H1 (cell line): ENCODE results near the gene ASCC2. TPM values are rescaled to one million over a fixed set of nuclear protein-coding genes. Genes with fewer than 3 reads are reported as not detected.

Source experiments
- CTCF ChIA-PET: fragments of 300-600 bp; sonication (Branson Sonifier 250); formaldehyde crosslinking; loops from one replicate; lab custom pipeline; 2021; ENCODE audit not compliant: partially characterized antibody; lab: Charles Lee
- POLR2A ChIA-PET: fragments of 300-600 bp; sonication (Branson Sonifier 250); formaldehyde crosslinking; loops from one replicate; lab custom pipeline; 2021; ENCODE audit warnings: inconsistent platforms; ENCODE audit not compliant: partially characterized antibody; lab: Charles Lee
- DNase-seq, 2 experiments: peaks; one replicate each; pipeline versions ENCODE4 v3.0.0 to v3.0.0-alpha.2; 2010 to 2022; ENCODE audit warnings: low spot score in 2 of 2, low read depth in 1 of 2, mixed read lengths in 1 of 2
- FAIRE-seq: peaks from 2 replicates; lab custom pipeline; 2011; peaks lifted over from hg19 to GRCh38; lab: Jason Lieb, UNC
- H2AFZ ChIP-seq: 2 replicates; pipeline ENCODE4 v1.8.1; 2012; ENCODE audit warnings: low read length, inconsistent platforms
- H2AK5ac ChIP-seq: 2 replicates; pipeline ENCODE4 v1.6.1; 2013; ENCODE audit warnings: low read depth, low read length
- H2BK120ac ChIP-seq: replicated peaks from 2 replicates; pipeline ENCODE3; 2013; ENCODE audit warnings: low read depth, low read length, inconsistent platforms
- H2BK12ac ChIP-seq: 2 replicates; pipeline ENCODE4 v1.6.1; 2013; ENCODE audit warnings: low read depth, low read length
- H2BK15ac ChIP-seq: 2 replicates; pipeline ENCODE4 v1.6.1; 2013; ENCODE audit warnings: low read length
- H2BK20ac ChIP-seq: 2 replicates; pipeline ENCODE4 v1.6.1; 2013; ENCODE audit warnings: low read length
- H2BK5ac ChIP-seq: 2 replicates; pipeline ENCODE4 v1.6.1; 2013; ENCODE audit warnings: low read depth, low read length
- H3K14ac ChIP-seq: 2 replicates; pipeline ENCODE4 v1.6.1; 2013; ENCODE audit warnings: inconsistent platforms; ENCODE audit not compliant: insufficient read length
- H3K18ac ChIP-seq: 2 replicates; pipeline ENCODE4 v1.6.1; 2013; ENCODE audit warnings: low read length; ENCODE audit errors: extremely low read depth
- H3K23ac ChIP-seq: 2 replicates; pipeline ENCODE4 v1.6.1; 2013; ENCODE audit warnings: inconsistent platforms; ENCODE audit not compliant: insufficient read length
- H3K23me2 ChIP-seq: 2 replicates; pipeline ENCODE4 v1.6.1; 2013; ENCODE audit warnings: low read depth, low read length
- H3K27ac ChIP-seq: 2 replicates; pipeline ENCODE4 v1.6.1; 2011; ENCODE audit warnings: low read depth, low read length, inconsistent platforms
- H3K27me3 ChIP-seq, 4 experiments: replicated peaks in 1 of 4; 1 replicate in 1 of 4; 2 replicates in 3 of 4; pipeline versions ENCODE4 v1.6.1 to v1.8.1; 2011 to 2013; ENCODE audit warnings: low read length in 3 of 4, mild to moderate bottlenecking in 3 of 4, inconsistent platforms in 2 of 4, mixed read lengths in 2 of 4, moderate library complexity in 1 of 4; ENCODE audit not compliant: control insufficient read depth in 3 of 4, insufficient read depth in 3 of 4; ENCODE audit errors: extremely low read depth in 1 of 4
- H3K36me3 ChIP-seq, 4 experiments: 2 replicates each; pipeline versions ENCODE4 v1.6.1 to v1.8.1; 2011 to 2013; ENCODE audit warnings: mild to moderate bottlenecking in 4 of 4, low read length in 3 of 4, moderate library complexity in 2 of 4, control low read depth in 1 of 4, inconsistent platforms in 1 of 4; ENCODE audit not compliant: insufficient read depth in 4 of 4, control insufficient read depth in 2 of 4
- H3K4ac ChIP-seq: replicated peaks from 2 replicates; pipeline ENCODE3; 2013; ENCODE audit warnings: low read length, low read depth, mixed read lengths, inconsistent platforms; ENCODE audit not compliant: insufficient read length
- H3K4me1 ChIP-seq, 4 experiments: replicated peaks in 1 of 4; 1 replicate in 1 of 4; 2 replicates in 3 of 4; pipeline versions ENCODE4 v1.6.1 to v1.8.1; 2011 to 2013; ENCODE audit warnings: low read length in 3 of 4, inconsistent platforms in 2 of 4, mixed read lengths in 1 of 4; ENCODE audit not compliant: insufficient read depth in 4 of 4, control insufficient read depth in 3 of 4
- H3K4me2 ChIP-seq, 2 experiments: 2 replicates each; pipeline versions ENCODE4 v1.6.1 to v1.8.1; 2011 to 2013; ENCODE audit warnings: low read depth in 2 of 2, low read length in 2 of 2, control low read depth in 1 of 2, inconsistent platforms in 1 of 2, mild to moderate bottlenecking in 1 of 2; ENCODE audit not compliant: insufficient read depth in 1 of 2
- H3K4me3 ChIP-seq, 4 experiments: fragments of 200-600, 300-600 bp in 1 of 4; sonication (generic), shearing (Covaris generic), sonication (Bioruptor Twin) in 1 of 4; 2 replicates each; pipeline versions ENCODE4 v1.5.1 to v1.8.1; 2011 to 2016; ENCODE audit warnings: low read length in 4 of 4, low read depth in 3 of 4, control low read depth in 2 of 4, inconsistent platforms in 2 of 4, mild to moderate bottlenecking in 2 of 4, mixed read lengths in 1 of 4, moderate library complexity in 1 of 4; ENCODE audit not compliant: insufficient read depth in 2 of 4; ENCODE audit errors: extremely low read depth in 1 of 4
- H3K56ac ChIP-seq: replicated peaks from 2 replicates; pipeline ENCODE3; 2013; ENCODE audit warnings: low read depth, mild to moderate bottlenecking, mixed read lengths, low read length, inconsistent platforms; ENCODE audit not compliant: insufficient read length
- H3K79me1 ChIP-seq: 2 replicates; pipeline ENCODE4 v1.6.1; 2013; ENCODE audit warnings: low read depth, low read length, control low read depth
- H3K79me2 ChIP-seq, 2 experiments: 2 replicates each; pipeline versions ENCODE4 v1.6.1 to v1.8.1; 2012 to 2013; ENCODE audit warnings: low read length in 2 of 2, mild to moderate bottlenecking in 2 of 2, inconsistent platforms in 1 of 2; ENCODE audit not compliant: insufficient read depth in 2 of 2, control insufficient read depth in 1 of 2
- H3K9ac ChIP-seq, 4 experiments: replicated peaks in 1 of 4; 1 replicate in 1 of 4; 2 replicates in 3 of 4; pipeline versions ENCODE4 v1.6.1 to v1.8.1; 2011 to 2013; ENCODE audit warnings: low read depth in 3 of 4, low read length in 3 of 4, control low read depth in 2 of 4, mild to moderate bottlenecking in 2 of 4, moderate library complexity in 2 of 4, inconsistent platforms in 1 of 4; ENCODE audit errors: extremely low read depth in 1 of 4
- H3K9me3 ChIP-seq, 2 experiments: 2 replicates each; pipeline versions ENCODE4 v1.6.1 to v1.8.1; 2012 to 2013; ENCODE audit warnings: mild to moderate bottlenecking in 2 of 2, moderate library complexity in 2 of 2, control low read depth in 1 of 2, inconsistent platforms in 1 of 2, low read depth in 1 of 2, low read length in 1 of 2, mixed read lengths in 1 of 2; ENCODE audit not compliant: insufficient read depth in 2 of 2
- H4K20me1 ChIP-seq, 2 experiments: replicated peaks in 1 of 2; 2 replicates each; pipeline versions ENCODE3 to v1.8.1; 2011 to 2013; ENCODE audit warnings: inconsistent platforms in 2 of 2, low read length in 2 of 2, mild to moderate bottlenecking in 1 of 2; ENCODE audit not compliant: insufficient read depth in 2 of 2, control insufficient read depth in 1 of 2
- H4K5ac ChIP-seq: 2 replicates; pipeline ENCODE4 v1.6.1; 2013; ENCODE audit warnings: low read length, low read depth, mixed read lengths, inconsistent platforms; ENCODE audit not compliant: insufficient read length
- H4K8ac ChIP-seq: 2 replicates; pipeline ENCODE4 v1.8.0; 2013; ENCODE audit warnings: mild to moderate bottlenecking, moderate library complexity, low read length, inconsistent platforms; ENCODE audit not compliant: insufficient read depth; ENCODE audit errors: extremely low read depth
- H4K91ac ChIP-seq: replicated peaks from 2 replicates; pipeline ENCODE3; 2013; ENCODE audit warnings: low read length, mixed read lengths, inconsistent platforms; ENCODE audit not compliant: insufficient read length
- ASH2L ChIP-seq: fragments of 200-600, 300-600 bp; sonication (generic); IDR thresholded peaks from one replicate; pipeline ENCODE4 v1.7.1; 2017; ENCODE audit warnings: low read length
- BCL11A ChIP-seq, 2 experiments: IDR thresholded peaks; one replicate each; pipeline ENCODE4 v1.6.1; 2011; ENCODE audit warnings: low read depth in 2 of 2, low read length in 2 of 2, mild to moderate bottlenecking in 2 of 2
- CBX8 ChIP-seq: fragments of 300-800, 300-1000 bp; sonication (generic); IDR thresholded peaks from 2 replicates; pipeline ENCODE4 v1.7.1; 2016; ENCODE audit warnings: low read depth, low read length, borderline replicate concordance
- HDAC6 ChIP-seq: IDR thresholded peaks from one replicate; pipeline ENCODE4 v1.7.1; 2012; ENCODE audit warnings: low read depth, mild to moderate bottlenecking, inconsistent platforms, low read length, moderate library complexity
- KDM4A ChIP-seq: IDR thresholded peaks from one replicate; pipeline ENCODE4 v1.7.1; 2012; ENCODE audit warnings: low read depth, mild to moderate bottlenecking, moderate library complexity, low read length, inconsistent platforms; ENCODE audit not compliant: severe bottlenecking
- PHF8 ChIP-seq: fragments of 200-600 bp; sonication (generic); conservative IDR thresholded peaks from 2 replicates; pipeline ENCODE4 v1.7.1; 2012; ENCODE audit warnings: low read depth, mild to moderate bottlenecking, inconsistent platforms, low read length, moderate library complexity
- SIN3A ChIP-seq, 2 experiments: IDR thresholded peaks in 1 of 2; conservative IDR thresholded peaks in 1 of 2; 2 replicates each; pipeline ENCODE4 v1.6.1; 2011 to 2012; ENCODE audit warnings: low read length in 2 of 2, improper control_type of control experiment in 1 of 2, low read depth in 1 of 2, mild to moderate bottlenecking in 1 of 2
- SIX5 ChIP-seq: IDR thresholded peaks from 2 replicates; pipeline ENCODE4 v1.6.1; 2011; ENCODE audit warnings: mild to moderate bottlenecking, low read depth, low read length
- TCF12 ChIP-seq: IDR thresholded peaks from 2 replicates; pipeline ENCODE4 v1.6.1; 2011; ENCODE audit warnings: low read depth, mild to moderate bottlenecking, low read length
- ZNF274 ChIP-seq: IDR thresholded peaks from 2 replicates; pipeline ENCODE4 v1.7.0; 2012; ENCODE audit warnings: low read length, borderline replicate concordance; ENCODE audit errors: extremely low read depth
- WGBS, 2 experiments: shearing (Covaris generic) in 1 of 2; methylation state at CpG; one replicate each; pipeline versions ENCODE4 v1.1.6 to v1.1.7; 2013 to 2015; ENCODE audit warnings: low lambda C conversion rate in 2 of 2, mixed read lengths in 2 of 2, inconsistent platforms in 1 of 2, low coverage in 1 of 2, missing lambda C conversion rate in 1 of 2; ENCODE audit not compliant: insufficient replicate concordance in 2 of 2, insufficient coverage in 1 of 2, insufficient read length in 1 of 2; ENCODE audit errors: extremely low coverage in 1 of 2, missing lambda C conversion rate in 1 of 2; 5-methylcytosine and 5-hydroxymethylcytosine counted together
- polyA plus RNA-seq, 7 experiments: library from polyadenylated mRNA; depleted of rRNA in 3 of 7; stranded (reverse) in 5 of 7; unstranded in 2 of 7; fragments of >200 nt in 5 of 7; fragments of 200-250 nt in 2 of 7; gene quantifications; 1 replicate in 5 of 7; 2 replicates in 1 of 7; 4 replicates in 1 of 7; pipeline versions ENCODE4 v1.2.1 to v1.2.3, GENCODE V29; 2011 to 2013; ENCODE audit warnings: missing spikeins in 2 of 7, mixed read lengths in 2 of 7
- total RNA-seq: library from RNA; stranded (reverse); fragmentation: NEBNext Ultra II Directional; extraction: Animal tissue kit (Norgen Biotek cat#: 25700); gene quantifications from 2 replicates; pipeline ENCODE4 v1.2.1, GENCODE V29; 2021

Gene ASCC2
- total and polyA plus RNA-seq, 2 of the 8 experiments (the other 6 are each of a cell fraction or from before 2014, with no cell fraction given), result 35.0 to 35.8 TPM

- POLR2A ChIA-PET, result interaction anchor here (1.2 kb wide), 1 partner anchor 9 kb away, joined by 4 read pairs; no protein-coding TSS in a partner anchor
- DNase-seq, result no peak
- peaks cover 0 to 36% (median 10%) of the 10 kb centered on the region in 4 experiments; a peak in 5 of 8 replicates for H3K36me3 ChIP-seq
- TF ChIP-seq TCF12 (no peak), SIX5 (no peak), KDM4A (no peak), CBX8 (no peak), ZNF274 (no peak), BCL11A (IDR thresholded peaks at IDR 0.05; ENCODE audit: low read depth in 2 of 2, low read length in 2 of 2) (no peak), HDAC6 (no peak), PHF8 (no peak), SIN3A (conservative IDR thresholded peaks at IDR 0.05 in 1 of 2, IDR thresholded peaks at IDR 0.05 in 1 of 2; ENCODE audit: low read depth in 1 of 2, low read length in 2 of 2) (no peak), ASH2L (no peak)
Measured at GRCh38 chr22:29795663-29796062, 42.4 kb downstream of the ASCC2 start.

More at GRCh38 chr22:29795663-29796062, 42.4 kb downstream of the ASCC2 start:
- H3K27me3 ChIP-seq, result no peaks in the 10 kb centered on the region
- H3K27ac ChIP-seq, result no peak overlapping the region
- H3K4me3 ChIP-seq, result no peak overlapping the region
- H2BK20ac ChIP-seq, result no peak overlapping the region
- no peak overlapping the region for H2AK5ac ChIP-seq
- no peak overlapping the region for H4K8ac ChIP-seq
- H3K14ac ChIP-seq, result no peak overlapping the region
- no peak overlapping the region for H2BK15ac ChIP-seq
- H2BK12ac ChIP-seq, result no peak overlapping the region
- no peaks in the 10 kb centered on the region for H3K9me3 ChIP-seq
- H2BK5ac ChIP-seq, result no peak overlapping the region
- no peak overlapping the region for H3K56ac ChIP-seq
- no peak overlapping the region for H4K5ac ChIP-seq
- H3K79me1 ChIP-seq, result no peaks in the 10 kb centered on the region
- peaks cover 0 to 2% of the 10 kb centered on the region in 2 experiments for H4K20me1 ChIP-seq
- no peaks in the 10 kb centered on the region for H3K4me1 ChIP-seq
- H4K91ac ChIP-seq, result no peak overlapping the region
- H3K4me2 ChIP-seq, result no peak overlapping the region
- H2BK120ac ChIP-seq, result no peak overlapping the region
- no peak overlapping the region for H3K18ac ChIP-seq
- no peaks in the 10 kb centered on the region for H3K79me2 ChIP-seq
- no peak overlapping the region for H3K23ac ChIP-seq
- FAIRE-seq, result no peak
- CTCF ChIA-PET, result interaction anchor here (0.6 to 1.8 kb wide), 2 partner anchors 18 to 20 kb away, joined by 3 to 6 read pairs; no protein-coding TSS in a partner anchor
- no peak overlapping the region for H3K4ac ChIP-seq
- WGBS, 2 experiments, result 89% methylated on average over 5 of the region's 5 CpGs; no CpG with 5 or more reads in 1 of the 2 experiments
- no peaks in the 10 kb centered on the region for H3K23me2 ChIP-seq
- no peak overlapping the region for H3K9ac ChIP-seq
- no peak overlapping the region for H2AFZ ChIP-seq
